Stimulated activated CD4-positive, alpha-beta T cell treated with anti-CD3 and anti-CD28 coated beads, Interleukin-1b, Interleukin-23, amount 100 ng/mL, for 4 hours (primary cell): ENCODE results near the gene PRPF19.

ENCODE experiments used
- DNase-seq, 2 donors: peaks; one replicate each; pipeline ENCODE4 v3.0.0-alpha.2; 2020; ENCODE audit warnings: low read depth in 2 of 2

PRPF19 gene

DNA sequence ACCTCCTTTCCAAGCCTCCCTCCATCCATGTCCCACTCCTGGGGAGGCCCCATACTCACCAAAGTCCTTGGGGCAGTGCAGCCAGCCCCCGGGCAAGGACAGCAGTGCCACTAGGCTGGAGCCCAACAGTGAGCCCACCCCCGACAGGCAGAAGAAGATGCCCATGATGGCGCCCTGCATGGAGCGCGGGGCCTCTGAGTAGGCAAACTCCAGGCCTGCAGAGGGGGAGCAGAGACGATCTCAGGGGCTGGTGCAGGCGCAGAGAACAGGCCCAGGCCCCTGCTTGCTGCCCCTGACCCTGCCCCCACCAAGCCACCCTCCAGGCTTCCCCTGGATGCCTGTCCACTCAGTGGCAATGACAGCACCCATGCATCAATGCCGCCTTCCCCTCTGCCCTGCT is 31.4 kb upstream of the PRPF19 start:
- DNase-seq, result no peak

DNA sequence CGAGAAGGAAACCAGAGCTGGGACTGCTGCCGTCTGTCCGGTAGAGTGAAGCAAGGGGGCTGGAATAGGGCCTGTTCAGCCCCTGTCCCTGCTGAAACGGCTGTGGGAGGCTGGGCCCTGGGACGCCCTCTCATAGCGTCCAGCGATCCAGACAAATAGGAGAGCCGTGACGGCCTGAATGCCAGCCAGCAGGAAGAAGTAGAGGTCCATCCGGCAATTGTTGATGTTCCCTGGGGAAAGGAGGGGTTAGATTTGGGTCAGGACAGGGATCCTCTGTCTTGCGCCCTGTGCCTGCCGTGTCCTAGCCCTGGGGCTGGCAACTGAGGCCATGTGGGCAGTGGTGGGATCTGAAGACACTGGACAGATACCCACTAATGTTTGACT is 30.8 kb upstream of the PRPF19 start:
- DNase-seq, result no peak

DNA sequence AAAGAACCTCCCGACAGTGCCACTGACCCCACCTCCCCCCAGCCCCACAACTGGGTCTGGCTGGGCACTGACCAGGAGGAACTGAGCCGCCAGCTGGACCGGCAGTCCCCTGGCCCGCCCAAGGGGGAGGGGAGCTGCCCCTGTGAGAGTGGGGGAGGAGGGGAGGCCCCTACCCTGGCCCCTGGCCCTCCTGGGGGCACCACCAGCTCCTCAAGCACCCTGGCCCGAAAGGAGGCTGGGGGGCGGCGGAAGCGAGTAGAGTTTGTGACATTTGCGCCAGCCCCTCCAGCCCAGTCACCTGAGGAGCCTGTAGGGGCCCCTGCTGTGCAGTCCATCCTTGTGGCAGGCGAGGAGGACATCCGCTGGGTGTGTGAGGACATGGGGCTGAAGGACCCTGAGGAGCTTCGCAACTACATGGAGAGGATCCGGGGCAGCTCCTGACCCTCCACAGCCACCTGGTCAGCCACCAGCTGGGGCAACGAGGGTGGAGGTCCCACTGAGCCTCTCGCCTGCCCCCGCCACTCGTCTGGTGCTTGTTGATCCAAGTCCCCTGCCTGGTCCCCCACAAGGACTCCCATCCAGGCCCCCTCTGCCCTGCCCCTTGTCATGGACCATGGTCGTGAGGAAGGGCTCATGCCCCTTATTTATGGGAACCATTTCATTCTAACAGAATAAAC is 30.2 kb upstream of the PRPF19 start:
- DNase-seq, result no peak

DNA sequence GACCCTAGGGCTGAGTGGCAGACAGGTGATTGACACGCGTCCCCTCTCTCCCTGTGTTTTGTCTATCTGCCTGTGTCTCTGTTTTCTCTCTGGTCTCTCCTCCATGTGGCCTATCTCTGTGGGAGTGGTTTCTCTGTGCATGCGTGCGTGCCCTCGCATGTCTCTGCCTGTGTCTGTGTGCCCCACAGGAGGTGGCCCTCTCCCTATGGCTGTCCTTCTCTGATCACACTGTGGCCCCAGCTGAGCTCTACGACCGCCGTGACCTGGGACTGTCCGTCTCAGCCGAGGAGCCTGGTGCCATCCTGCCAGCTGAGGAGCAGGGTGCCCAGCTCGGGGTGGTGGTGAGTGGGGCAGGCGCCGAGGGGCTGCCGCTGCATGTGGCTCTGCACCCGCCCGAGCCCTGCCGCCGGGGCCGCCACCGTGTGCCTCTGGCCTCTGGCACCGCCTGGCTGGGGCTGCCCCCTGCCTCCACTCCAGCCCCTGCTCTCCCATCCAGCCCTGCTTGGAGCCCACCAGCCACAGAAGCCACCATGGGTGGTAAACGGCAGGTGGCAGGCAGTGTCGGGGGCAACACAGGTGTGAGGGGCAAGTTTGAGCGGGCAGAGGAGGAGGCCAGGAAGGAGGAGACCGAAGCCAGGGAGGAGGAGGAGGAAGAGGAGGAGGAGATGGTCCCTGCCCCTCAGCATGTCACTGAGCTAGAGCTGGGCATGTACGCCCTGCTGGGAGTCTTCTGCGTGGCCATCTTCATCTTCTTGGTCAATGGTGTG is 29.5 kb upstream of the PRPF19 start:
- DNase-seq, result no peak

DNA sequence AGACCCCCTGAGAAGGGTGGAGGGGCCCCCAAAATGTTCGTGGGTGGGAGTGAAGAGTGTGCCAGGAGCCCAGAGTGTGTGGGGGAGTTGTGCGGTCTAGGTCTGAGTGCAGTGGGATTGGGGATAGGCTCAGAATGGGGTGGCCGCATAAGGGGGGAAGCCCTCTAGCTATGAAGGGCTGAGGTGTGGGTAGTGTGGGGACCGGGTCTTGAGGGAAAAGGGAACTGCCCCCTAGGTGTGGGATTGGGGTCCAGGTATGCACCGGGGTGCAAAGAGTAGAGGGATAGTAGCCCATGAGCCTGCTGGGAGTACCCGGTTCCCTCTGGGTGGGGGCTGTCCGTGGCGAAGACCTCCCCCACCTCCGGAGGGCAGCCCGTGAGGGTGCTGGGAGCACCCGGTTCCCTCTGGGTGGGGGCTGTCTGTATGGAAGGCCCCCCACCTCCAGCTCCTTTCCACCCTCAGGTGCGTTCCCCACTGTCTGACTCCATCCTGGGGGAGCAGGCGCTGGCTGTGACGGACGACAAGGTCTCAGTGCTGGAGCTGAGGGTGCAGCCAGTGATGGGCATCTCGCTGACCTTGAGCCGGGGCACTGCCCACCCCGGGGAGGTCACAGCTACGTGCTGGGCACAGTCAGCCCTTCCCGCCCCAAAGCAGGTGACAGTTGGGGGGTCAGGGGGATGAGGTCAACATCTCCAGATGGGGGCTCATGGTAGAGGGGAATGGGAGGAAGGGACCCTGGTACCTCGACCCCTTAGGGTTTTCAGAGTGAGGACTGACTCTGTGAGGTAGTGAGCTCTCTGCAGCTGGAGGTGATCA is 28.6 kb upstream of the PRPF19 start:
- DNase-seq, result no peak

DNA sequence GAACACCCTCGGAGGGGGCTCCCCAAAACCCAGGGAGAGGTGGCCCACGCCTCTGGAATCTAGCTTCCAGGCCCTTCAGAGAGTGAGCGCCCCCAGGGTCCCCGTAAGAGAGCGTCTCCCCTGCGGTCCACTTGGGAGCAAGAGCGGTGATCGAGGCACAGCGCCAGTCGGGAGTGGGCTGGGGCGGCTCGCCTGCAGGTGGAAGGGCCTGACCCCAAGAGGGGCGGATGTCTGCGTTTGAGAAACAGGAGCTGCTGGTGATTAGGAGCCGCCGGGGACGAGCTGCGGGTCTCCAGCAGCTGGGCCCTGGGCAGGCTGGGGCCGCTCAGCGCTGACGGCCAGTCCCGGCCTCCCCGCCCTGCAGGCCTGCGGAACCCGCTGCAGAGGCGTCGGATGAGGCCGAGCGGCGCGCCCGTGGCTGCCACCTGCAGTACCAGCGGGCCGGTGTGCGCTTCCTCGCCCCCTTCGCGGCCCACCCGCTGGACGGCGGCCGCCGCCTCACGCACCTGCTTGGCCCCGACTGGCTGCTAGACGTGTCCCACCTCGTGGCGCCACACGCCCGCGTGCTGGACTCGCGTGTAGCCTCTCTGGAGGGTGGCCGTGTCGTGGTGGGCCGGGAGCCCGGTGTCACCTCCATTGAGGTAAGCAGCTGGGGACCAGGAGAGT is 27.9 kb upstream of the PRPF19 start:
- no peak for DNase-seq

DNA sequence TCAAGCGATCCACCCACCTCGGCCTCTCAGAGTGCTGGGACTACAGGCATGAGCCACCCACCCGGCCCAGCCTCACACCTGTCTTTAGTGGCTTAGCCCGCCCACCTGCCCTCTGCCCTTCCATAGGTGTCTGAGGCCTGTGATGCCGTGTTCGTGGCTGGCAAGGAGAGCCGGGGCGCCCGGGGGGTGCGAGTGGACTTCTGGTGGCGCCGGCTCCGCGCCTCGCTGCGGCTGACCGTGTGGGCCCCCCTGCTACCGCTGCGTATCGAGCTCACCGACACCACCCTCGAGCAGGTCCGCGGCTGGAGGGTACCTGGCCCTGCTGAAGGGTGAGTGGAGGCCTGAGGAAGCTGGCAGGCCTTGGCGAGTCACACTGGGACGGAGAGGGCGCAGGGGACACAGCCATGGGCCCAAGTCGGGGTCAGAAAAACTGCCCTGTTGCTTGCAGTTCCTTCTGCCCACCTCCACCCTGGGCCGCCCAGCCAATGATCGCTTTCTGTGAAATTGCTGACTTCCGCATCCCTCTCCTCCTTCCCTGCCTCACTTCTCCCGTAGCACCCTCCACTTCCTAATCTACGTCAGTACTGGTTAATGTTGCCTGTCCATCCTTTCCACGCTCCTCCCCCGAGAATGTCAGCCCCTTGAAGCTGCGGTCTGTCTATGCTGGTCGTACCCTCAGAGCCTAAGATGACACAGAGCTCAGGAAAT is 27.2 kb upstream of the PRPF19 start:
- DNase-seq, result no peak

DNA sequence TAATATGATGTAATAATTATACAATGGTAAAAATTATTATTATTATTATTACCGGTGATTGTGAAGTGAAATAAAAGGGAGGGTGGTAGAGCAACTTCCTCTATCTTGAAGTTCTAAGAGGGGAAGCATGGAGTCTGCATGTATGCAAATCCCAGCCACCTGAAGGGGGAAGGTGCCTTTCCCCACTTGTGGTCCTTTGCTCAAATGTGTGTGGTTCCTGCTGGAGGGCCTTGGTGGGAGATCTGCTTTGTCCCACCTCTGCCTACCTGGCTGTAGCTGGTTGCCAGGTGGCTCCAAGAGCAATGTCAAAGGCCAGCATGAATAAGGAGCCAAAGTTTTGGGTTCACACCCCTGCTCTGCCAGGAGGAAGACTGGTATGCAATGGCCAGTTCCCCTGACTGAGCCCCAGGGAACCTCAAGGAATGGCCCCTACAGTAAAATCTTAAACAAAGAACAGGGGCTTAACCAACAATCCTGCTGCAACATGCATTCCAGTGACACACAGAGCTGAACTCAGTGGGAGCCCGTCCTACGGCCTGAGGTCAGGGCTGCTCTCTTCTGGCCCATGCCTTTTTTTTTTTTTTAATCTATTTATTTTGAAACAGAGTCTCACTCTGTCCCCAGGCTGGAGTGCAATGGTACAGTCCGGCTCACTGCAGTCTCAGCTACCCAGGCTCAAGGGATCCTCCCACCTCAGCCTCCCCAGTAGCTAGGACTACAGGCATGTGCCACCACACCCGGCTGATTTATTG is 26.4 kb upstream of the PRPF19 start:
- DNase-seq, result no peak

DNA sequence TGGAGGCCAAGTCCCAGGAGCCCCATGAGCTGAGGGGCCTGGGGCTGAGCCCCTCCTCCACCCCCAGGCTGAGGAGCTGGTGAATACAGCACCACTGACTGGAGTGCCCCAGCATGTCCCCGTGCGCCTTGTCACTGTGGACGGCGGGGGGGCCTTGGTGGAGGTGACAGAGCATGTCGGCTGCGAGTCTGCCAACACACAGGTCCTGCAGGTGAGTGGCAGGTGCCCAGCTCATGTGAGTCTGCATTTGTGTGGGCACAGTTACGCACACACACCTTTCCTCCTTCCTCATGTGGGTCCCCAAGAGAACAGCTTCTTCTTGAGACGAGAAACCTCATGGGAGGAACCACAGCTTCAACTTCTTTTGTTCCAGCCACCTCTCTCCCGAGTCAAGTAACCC is 25.5 kb upstream of the PRPF19 start:
- DNase-seq, result no peak

DNA sequence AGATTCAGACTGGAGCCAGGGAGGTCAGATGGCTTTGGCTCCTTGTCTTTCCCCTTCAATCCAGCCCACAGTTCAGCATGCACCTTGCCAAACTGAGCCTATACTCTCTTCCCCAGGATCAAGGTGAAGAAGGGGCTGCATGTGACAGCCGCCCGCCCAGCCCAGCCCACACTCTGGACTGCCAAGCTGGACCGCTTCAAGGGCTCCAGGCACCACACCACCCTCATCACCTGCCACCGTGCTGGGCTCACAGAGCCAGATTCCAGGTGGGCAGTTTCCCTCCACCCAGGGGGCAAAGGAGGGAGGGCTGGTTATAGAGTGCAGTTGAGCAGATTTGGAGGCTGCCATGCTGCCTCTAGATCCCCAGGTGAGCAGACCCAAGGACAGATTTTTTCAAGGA is 24.0 kb upstream of the PRPF19 start:
- DNase-seq, result no peak

DNA sequence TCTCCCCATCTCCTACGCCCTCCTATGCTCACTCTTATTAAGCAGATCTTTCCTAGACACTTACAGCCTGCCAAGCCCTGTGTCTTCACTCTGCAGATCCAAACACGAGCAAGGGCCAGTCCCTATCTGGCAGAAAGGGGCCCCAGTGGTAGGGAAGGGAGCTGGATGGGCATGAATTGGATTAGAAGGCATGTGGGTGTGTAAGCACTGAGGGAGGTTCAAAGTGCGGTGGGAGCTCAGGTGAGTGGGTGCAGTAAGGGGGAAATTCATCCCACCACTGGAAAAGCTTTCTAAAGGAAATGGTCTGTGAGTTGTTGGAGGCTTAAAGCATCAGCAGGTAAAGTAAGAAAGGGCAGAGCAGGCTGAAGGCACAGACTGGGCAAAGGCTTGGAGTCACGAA is 23.4 kb upstream of the PRPF19 start:
- DNase-seq, result no peak

DNA sequence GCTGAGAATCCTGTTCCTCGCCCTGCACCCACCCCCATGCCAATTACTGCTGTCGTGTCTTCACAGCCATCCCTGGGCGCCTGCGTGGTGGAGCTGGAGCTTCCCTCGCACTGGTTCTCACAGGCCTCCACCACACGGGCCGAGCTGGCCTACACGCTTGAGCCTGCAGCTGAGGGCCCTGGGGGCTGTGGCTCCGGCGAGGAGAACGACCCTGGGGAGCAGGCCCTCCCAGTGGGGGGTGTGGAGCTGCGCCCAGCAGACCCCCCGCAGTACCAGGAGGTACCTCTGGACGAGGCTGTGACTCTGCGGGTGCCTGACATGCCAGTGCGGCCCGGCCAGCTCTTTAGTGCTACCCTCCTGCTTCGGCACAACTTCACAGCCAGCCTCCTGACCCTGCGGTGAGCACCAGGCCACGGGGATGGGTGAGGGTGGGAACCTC is 22.2 kb upstream of the PRPF19 start:
- no peak for DNase-seq

DNA sequence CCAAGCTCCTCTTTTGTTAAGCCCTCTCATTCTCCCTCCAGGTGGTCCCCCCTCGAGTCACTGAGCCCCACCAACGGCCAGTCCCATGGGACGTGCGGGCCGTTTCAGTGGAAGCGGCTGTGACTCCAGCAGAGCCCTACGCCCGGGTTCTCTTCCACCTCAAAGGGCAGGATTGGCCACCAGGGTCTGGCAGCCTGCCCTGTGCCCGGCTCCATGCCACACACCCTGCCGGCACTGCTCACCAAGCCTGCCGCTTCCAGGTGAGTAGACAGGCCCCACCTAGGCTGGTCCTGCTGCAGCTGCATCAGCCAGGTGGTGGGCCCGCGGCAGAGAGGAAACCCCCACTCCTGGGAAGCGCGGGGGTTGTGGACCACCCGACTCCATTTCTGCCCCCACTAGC is 21.2 kb upstream of the PRPF19 start:
- no peak for DNase-seq

DNA sequence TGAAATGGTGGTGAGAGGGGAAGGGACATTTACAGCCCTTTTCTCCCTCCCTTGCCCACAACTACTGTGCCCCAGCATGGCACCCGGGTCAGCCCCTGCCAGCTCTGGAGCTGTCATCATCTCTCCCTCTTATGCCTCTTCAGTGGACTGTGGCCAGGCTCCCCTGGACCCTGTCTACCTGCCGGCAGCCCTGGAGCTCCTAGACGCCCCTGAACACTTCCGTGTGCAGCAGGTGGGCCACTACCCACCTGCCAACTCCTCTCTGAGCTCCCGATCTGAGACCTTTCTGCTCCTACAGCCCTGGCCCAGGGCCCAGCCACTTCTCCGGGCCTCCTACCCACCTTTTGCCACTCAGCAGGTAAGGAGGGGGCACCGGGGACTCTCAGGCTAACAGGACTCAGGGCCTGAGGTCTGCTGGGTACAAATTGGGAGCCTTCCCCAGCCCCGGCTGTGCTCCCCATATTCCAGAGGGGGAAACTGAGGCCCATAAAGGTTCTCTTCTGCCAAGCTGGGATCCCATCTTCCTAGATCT is 20.7 kb upstream of the PRPF19 start:
- DNase-seq, result no peak

DNA sequence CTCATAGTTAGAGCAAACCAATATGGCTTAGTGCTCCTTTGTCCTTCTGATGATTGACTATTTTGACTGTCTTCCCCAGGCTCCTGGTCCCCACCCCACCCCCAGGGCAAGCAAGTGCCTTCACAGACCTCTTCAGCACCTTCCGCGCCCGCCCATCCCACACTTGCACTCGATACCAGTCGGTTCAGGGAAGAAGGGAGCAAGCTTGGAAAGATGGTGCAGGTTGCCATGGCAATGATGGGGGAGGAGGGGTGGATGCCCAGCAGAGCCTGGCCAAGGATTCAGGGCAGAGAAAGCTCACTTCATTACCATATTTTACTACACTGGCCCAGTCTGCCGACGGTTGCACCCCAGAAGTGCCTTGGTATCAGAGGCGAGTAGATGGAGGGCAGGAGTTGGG is 20.1 kb upstream of the PRPF19 start:
- no peak for DNase-seq

DNA sequence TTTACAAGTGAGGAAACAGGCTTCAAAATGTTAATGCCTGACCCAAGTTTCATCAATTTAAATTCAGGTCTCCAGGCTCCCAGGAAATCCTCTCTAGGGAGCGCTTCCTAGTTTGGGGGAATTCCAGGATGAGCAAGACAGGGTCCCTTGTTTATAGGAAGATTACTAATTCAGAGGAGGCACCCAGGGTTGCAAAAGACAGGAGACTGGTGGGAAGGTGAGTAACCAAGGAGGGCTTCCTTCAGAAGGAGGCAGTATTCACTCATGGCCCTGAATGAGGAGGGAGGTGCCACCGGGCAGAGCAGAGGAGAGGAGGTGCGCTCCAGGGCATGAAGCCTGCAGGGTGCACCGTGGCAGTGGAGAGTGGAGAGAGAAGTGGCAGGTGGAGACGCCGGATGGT is 19.5 kb upstream of the PRPF19 start:
- DNase-seq, result no peak

DNA sequence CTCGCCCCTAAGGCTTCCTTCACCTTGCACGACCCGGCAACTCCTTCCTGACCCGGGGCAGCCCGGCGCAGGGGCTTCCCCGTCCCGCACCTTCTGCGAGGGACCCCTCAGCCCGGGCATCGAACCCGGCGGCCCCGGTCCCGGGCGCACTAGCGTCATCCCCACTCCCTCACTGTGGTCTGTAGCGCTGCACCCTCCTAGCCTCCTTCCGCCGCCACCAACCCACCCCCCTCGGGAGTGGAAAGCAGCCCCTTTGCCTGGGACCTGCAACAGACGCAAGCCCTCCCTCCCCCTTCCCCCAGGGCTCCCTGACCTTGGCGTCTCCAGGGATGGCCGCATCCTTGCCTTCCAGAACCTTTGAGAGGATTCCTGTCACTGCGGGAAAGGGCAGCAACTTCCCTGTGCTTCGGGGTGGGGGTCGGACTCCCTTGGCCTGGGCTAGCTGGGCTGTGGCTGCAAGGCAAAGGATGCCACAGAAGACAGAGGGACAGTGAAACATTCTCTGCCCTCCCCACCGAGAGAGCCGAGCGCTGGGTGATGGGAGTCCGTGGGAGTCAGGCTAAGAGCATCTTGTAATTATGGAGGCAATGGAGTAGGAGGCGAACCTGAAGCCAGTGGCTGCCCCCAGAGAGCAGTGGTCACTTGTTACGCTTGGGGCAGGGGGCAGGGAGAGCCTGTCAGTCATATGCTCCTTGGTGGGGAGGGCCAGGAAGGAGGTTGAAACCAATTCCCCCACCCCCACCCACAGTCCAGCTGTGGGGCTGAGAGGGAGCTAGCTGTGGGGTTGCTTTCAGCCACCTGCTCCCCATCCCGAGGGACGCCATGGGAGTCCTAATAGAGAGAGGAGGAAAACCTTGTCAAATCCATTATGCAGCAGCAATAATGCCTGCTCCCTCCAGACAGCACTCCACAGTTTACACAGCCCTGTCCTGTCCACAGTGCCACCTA is 18.8 kb upstream of the PRPF19 start:
- no peak for DNase-seq

DNA sequence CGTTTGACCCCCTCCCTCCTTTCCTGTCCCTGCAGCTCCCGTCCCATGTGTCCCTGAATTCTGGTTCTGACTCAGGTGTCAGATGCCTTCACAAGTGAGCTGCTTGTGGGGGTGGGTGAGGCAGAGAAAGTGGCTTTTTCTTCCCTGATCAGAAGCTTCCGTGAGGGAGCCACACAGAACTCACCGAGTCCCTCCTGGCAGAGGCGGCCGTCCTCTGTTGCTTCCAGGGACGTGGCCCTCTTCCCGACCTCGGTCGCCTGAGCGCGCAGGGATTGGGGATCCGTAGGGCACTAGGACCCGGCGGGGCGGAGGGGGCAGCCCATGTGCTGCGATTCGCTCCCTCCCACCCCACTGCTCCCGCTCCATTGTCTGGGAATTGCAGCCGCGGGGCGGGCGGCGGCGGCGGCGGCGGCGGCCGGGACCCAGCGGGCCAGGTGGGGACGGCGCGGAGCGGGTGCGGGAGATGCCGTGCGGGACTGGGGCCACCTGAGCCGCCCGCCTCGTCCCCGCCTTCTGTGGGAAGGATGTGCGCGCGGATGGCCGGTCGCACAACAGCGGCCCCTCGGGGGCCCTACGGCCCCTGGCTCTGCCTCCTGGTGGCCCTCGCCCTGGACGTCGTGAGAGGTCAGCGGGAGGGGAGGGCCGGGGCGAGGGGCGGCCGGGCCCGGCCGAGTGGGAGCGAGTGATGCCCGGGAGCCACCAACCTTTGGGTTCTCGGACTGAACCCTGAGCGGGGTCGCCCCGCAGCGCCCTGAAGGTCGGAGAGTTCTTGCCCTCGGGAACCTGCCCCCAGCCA is 17.9 kb upstream of the PRPF19 start, which contains the start of gene TMEM132A:
Gene TMEM132A (plus strand): TSS at position 351 of the 796 bp plus-strand sequence. CDS start 174 bp downstream, at position 525.
- DNase-seq, result no peak

DNA sequence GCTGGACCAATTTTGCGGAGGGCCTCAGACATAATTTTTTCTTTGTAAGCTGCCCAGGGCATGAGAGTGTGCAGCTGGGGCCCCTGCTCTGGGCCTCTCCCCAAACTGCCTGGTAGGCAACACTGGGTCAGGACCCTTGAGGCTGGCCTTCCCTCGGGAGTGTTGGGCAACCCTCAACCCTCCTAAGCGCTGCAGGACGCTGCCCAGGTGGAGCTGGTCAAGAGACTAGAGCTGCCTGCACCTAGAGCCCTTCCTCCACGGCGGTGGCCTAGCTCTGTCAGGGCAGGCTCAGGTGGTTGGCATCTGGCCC is 17.4 kb upstream of the PRPF19 start:
- no peak for DNase-seq
